CD4-positive, alpha-beta T cell treated with Interleukin-15 for 4 hours (primary cell): ENCODE measurements around the gene FIG4.
A peak's percentile ranks its signal among the peaks of the same experiment; 100 is the strongest.
"Not testable (repeated sequence)": the region's sequence is repeated elsewhere in the genome, so short reads cannot be mapped to it uniquely, and the experiment has no call there.

ENCODE experiments used
- DNase-seq: peaks from one replicate; pipeline ENCODE4 v3.0.0-alpha.2; 2020; ENCODE audit warnings: low spot score

FIG4 gene

GRCh38 chr6:109702791-109703190 is 11.7 kb downstream of the FIG4 start:
- no peak for DNase-seq

- peak; percentile 77 for DNase-seq
Observed at GRCh38 chr6:109705258-109705657, 14.2 kb downstream of the FIG4 start.

- no peak for DNase-seq
Observed at GRCh38 chr6:109706513-109706912, 15.4 kb downstream of the FIG4 start.

- DNase-seq, result not testable (repeated sequence)
Observed at GRCh38 chr6:109708099-109708498, 17.0 kb downstream of the FIG4 start.

GRCh38 chr6:109713097-109713496 is 22.0 kb downstream of the FIG4 start:
- DNase-seq, result no peak

GRCh38 chr6:109714166-109714565 is 23.1 kb downstream of the FIG4 start:
- no peak for DNase-seq

- no peak for DNase-seq
Observed at GRCh38 chr6:109714611-109715010, 23.5 kb downstream of the FIG4 start.

GRCh38 chr6:109715616-109716015 is 24.5 kb downstream of the FIG4 start:
- no peak for DNase-seq

GRCh38 chr6:109717971-109718370 is 26.9 kb downstream of the FIG4 start:
- DNase-seq, result no peak

GRCh38 chr6:109718991-109719390 is 27.9 kb downstream of the FIG4 start:
- DNase-seq, result no peak

- no peak for DNase-seq
Observed at GRCh38 chr6:109720311-109720710, 29.2 kb downstream of the FIG4 start.

GRCh38 chr6:109722011-109722410 is 30.9 kb downstream of the FIG4 start:
- DNase-seq, result no peak

GRCh38 chr6:109722564-109723254 is 31.6 kb downstream of the FIG4 start:
- DNase-seq, result no peak

- DNase-seq, result not testable (repeated sequence)
Observed at GRCh38 chr6:109725250-109725649, 34.2 kb downstream of the FIG4 start.

GRCh38 chr6:109736273-109737025 is 45.4 kb downstream of the FIG4 start:
- DNase-seq, result no peak

GRCh38 chr6:109738255-109738654 is 47.2 kb downstream of the FIG4 start:
- DNase-seq, result no peak

GRCh38 chr6:109738667-109739066 is 47.6 kb downstream of the FIG4 start:
- DNase-seq, result no peak

GRCh38 chr6:109739686-109740085 is 48.6 kb downstream of the FIG4 start:
- DNase-seq, result no peak

- DNase-seq, result no peak
Observed at GRCh38 chr6:109740787-109741186, 49.7 kb downstream of the FIG4 start.

GRCh38 chr6:109743739-109744138 is 52.6 kb downstream of the FIG4 start:
- no peak for DNase-seq

GRCh38 chr6:109744779-109745178 is 53.7 kb downstream of the FIG4 start:
- not testable (repeated sequence) for DNase-seq

- DNase-seq, result no peak
Observed at GRCh38 chr6:109747221-109747620, 56.1 kb downstream of the FIG4 start.

- no peak for DNase-seq
Observed at GRCh38 chr6:109759098-109759955, 68.2 kb downstream of the FIG4 start.
